Stimulated activated naive CD8-positive, alpha-beta T cell treated with anti-CD3 and anti-CD28 coated beads, Interleukin-15, Interleukin-2, amounts not matched to agents 100 U/mL and 50 U/mL, for 24 hours (primary cell): ENCODE data around the gene TGDS.
"Not testable (repeated sequence)": the region's sequence is repeated elsewhere in the genome, so short reads cannot be mapped to it uniquely, and the experiment has no call there.

Experiments used
- ATAC-seq: fragments of 150-1000 bp; cut with Tn5 transposase; one replicate; pipeline ENCODE4 v1.10.0; 2021
- DNase-seq: peaks from one replicate; pipeline ENCODE4 v3.0.0; 2021

TGDS gene

GRCh38 chr13:94552095-94552494 is 43.9 kb downstream of the TGDS start:
- ATAC-seq, result no peak
- DNase-seq, result no peak

- ATAC-seq (peak; percentile 11), DNase-seq (no peak)
Observed at GRCh38 chr13:94550062-94550738, 45.8 kb downstream of the TGDS start.

- ATAC-seq (peak; percentile 98), DNase-seq (peak; percentile 92)
Observed at GRCh38 chr13:94549232-94550061, 46.5 kb downstream of the TGDS start.

- DNase-seq, result no peak
Observed at GRCh38 chr13:94548821-94549231, 47.1 kb downstream of the TGDS start.

GRCh38 chr13:94548382-94548781 is 47.6 kb downstream of the TGDS start:
- peak; percentile 6 for DNase-seq

More at GRCh38 chr13:94548821-94549231, 47.1 kb downstream of the TGDS start:
- peak; percentile 37 for ATAC-seq

GRCh38 chr13:94546061-94546839 is 49.7 kb downstream of the TGDS start:
- no peak for ATAC-seq
- no peak for DNase-seq

More at GRCh38 chr13:94548382-94548781, 47.6 kb downstream of the TGDS start:
- no peak for ATAC-seq

- no peak for DNase-seq
- ATAC-seq, result no peak
Observed at GRCh38 chr13:94544922-94545321, 51.0 kb downstream of the TGDS start.

- DNase-seq, result no peak
- ATAC-seq, result no peak
Observed at GRCh38 chr13:94542917-94543316, 53.0 kb downstream of the TGDS start.

GRCh38 chr13:94537740-94538630 is 58.0 kb downstream of the TGDS start:
- ATAC-seq, result no peak

GRCh38 chr13:94535775-94536174 is 60.2 kb downstream of the TGDS start:
- ATAC-seq (no peak), DNase-seq (no peak)

More at GRCh38 chr13:94537740-94538630, 58.0 kb downstream of the TGDS start:
- DNase-seq, result no peak

GRCh38 chr13:94535231-94535630 is 60.7 kb downstream of the TGDS start:
- ATAC-seq, result no peak
- no peak for DNase-seq

GRCh38 chr13:94534166-94534565 is 61.8 kb downstream of the TGDS start:
- no peak for ATAC-seq
- no peak for DNase-seq

GRCh38 chr13:94532278-94532677 is 63.7 kb downstream of the TGDS start:
- ATAC-seq, DNase-seq: not testable (repeated sequence)

- not testable (repeated sequence) for DNase-seq, ATAC-seq
Observed at GRCh38 chr13:94526956-94527355, 69.0 kb downstream of the TGDS start.

GRCh38 chr13:94525781-94526180 is 70.2 kb downstream of the TGDS start:
- DNase-seq (no peak), ATAC-seq (no peak)

- no peak for ATAC-seq
- DNase-seq, result no peak
Observed at GRCh38 chr13:94524407-94524806, 71.5 kb downstream of the TGDS start.
